Esophagus (tissue), 2 donors: ENCODE results near the gene TTLL6. TPM values are rescaled to one million over a fixed set of nuclear protein-coding genes. Genes with fewer than 3 reads are reported as not detected.

Experiments used
- H3K27ac ChIP-seq, 2 donors: one replicate each; pipeline ENCODE4 v1.5.1; 2013; ENCODE audit warnings: low read depth in 2 of 2, mild to moderate bottlenecking in 2 of 2, inconsistent platforms in 1 of 2, low read length in 1 of 2, moderate library complexity in 1 of 2
- H3K27me3 ChIP-seq, 2 donors: one replicate each; pipeline ENCODE4 v1.6.1; 2013; ENCODE audit warnings: low read length in 2 of 2, control low read depth in 1 of 2, mild to moderate bottlenecking in 1 of 2; ENCODE audit not compliant: insufficient read depth in 2 of 2, control insufficient read depth in 1 of 2
- H3K36me3 ChIP-seq, 2 donors: one replicate each; pipeline ENCODE4 v1.6.1; 2013; ENCODE audit warnings: low read length in 1 of 2; ENCODE audit not compliant: control insufficient read depth in 2 of 2, insufficient read depth in 2 of 2
- H3K4me1 ChIP-seq, 2 donors: one replicate each; pipeline ENCODE4 v1.6.1; 2013; ENCODE audit warnings: low read length in 1 of 2; ENCODE audit not compliant: control insufficient read depth in 2 of 2, insufficient read depth in 2 of 2
- H3K4me3 ChIP-seq, 2 donors: one replicate each; pipeline ENCODE4 v1.5.1; 2013; ENCODE audit warnings: low read length in 2 of 2, mild to moderate bottlenecking in 2 of 2, low read depth in 1 of 2, moderate library complexity in 1 of 2
- H3K9me3 ChIP-seq, 2 donors: one replicate each; pipeline ENCODE4 v1.6.1; 2013; ENCODE audit warnings: mild to moderate bottlenecking in 2 of 2, low read depth in 1 of 2, low read length in 1 of 2, moderate library complexity in 1 of 2; ENCODE audit not compliant: control insufficient read depth in 2 of 2, insufficient read depth in 1 of 2
- WGBS, 2 donors: extraction: QIAGEN DNeasy Blood & Tissue Kit; methylation state at CpG; one replicate each; pipeline ENCODE4 v1.1.7; 2013; 5-methylcytosine and 5-hydroxymethylcytosine counted together
- polyA plus RNA-seq, 2 donors: library from polyadenylated mRNA; stranded (reverse); fragments of 200-250 nt; gene quantifications; one replicate each; pipeline ENCODE4 v1.2.3, GENCODE V29; 2013
- donor health status: healthy with polysubstance abuse.
- donor health status: Bipolar disorder and iron deficiency.

The TTLL6 gene
- polyA plus RNA-seq, 2 donors, result 0.02 to 0.05 TPM

- Histone ChIP-seq H3K4me1 (peaks cover 0 to 7% of the 10 kb centered on the region in 2 donors), H3K27ac (no peak overlapping the region), H3K4me3 (no peak overlapping the region), H3K36me3 (no peaks in the 10 kb centered on the region), H3K9me3 (peaks cover 0 to 8% of the 10 kb centered on the region in 2 donors), H3K27me3 (peaks cover 10 to 62% of the 10 kb centered on the region in 2 donors)
- WGBS, 2 donors, result 16 to 20% methylated on average over 22 of the region's 22 CpGs
These were observed 63.1 kb downstream of the TTLL6 start for GRCh38 chr17:48753794-48754499.

GRCh38 chr17:48752399-48753288 is 64.4 kb downstream of the TTLL6 start:
- H3K27me3 ChIP-seq, result peaks cover 10 to 65% of the 10 kb centered on the region in 2 donors
- WGBS, 2 donors, result 5 to 7% methylated on average over 42 to 43 of the region's 43 CpGs
- peaks cover 0 to 7% of the 10 kb centered on the region in 2 donors for H3K4me1 ChIP-seq
- H3K4me3 ChIP-seq, result no peak overlapping the region
- no peaks in the 10 kb centered on the region for H3K36me3 ChIP-seq
- no peak overlapping the region for H3K27ac ChIP-seq
- H3K9me3 ChIP-seq, result peaks cover 0 to 8% of the 10 kb centered on the region in 2 donors

- WGBS, 2 donors, result 10% methylated on average over 13 of the region's 13 CpGs
These were observed 65.2 kb downstream of the TTLL6 start for GRCh38 chr17:48751733-48752398.

GRCh38 chr17:48751172-48751571 is 65.9 kb downstream of the TTLL6 start:
- H3K4me1 ChIP-seq, result peaks cover 0 to 7% of the 10 kb centered on the region in 2 donors
- no peaks in the 10 kb centered on the region for H3K36me3 ChIP-seq
- H3K27ac ChIP-seq, result no peak overlapping the region
- H3K4me3 ChIP-seq, result no peak overlapping the region
- peaks cover 0 to 8% of the 10 kb centered on the region in 2 donors for H3K9me3 ChIP-seq
- WGBS, 2 donors, result 2 to 5% methylated on average over 3 of the region's 3 CpGs
- H3K27me3 ChIP-seq, result peaks cover 4 to 72% of the 10 kb centered on the region in 2 donors

More at GRCh38 chr17:48751733-48752398, 65.2 kb downstream of the TTLL6 start:
- no peaks in the 10 kb centered on the region for H3K36me3 ChIP-seq
- no peak overlapping the region for H3K4me3 ChIP-seq
- H3K4me1 ChIP-seq, result peaks cover 0 to 7% of the 10 kb centered on the region in 2 donors
- peaks cover 9 to 67% of the 10 kb centered on the region in 2 donors for H3K27me3 ChIP-seq
- H3K9me3 ChIP-seq, result peaks cover 0 to 8% of the 10 kb centered on the region in 2 donors
- H3K27ac ChIP-seq, result no peak overlapping the region

- 9 to 15% methylated on average over 32 of the region's 32 CpGs for WGBS, 2 donors
- peaks cover 0 to 7% of the 10 kb centered on the region in 2 donors for H3K4me1 ChIP-seq
- peaks cover 7 to 66% of the 10 kb centered on the region in 2 donors for H3K27me3 ChIP-seq
- peaks cover 0 to 8% of the 10 kb centered on the region in 2 donors for H3K9me3 ChIP-seq
- no peaks in the 10 kb centered on the region for H3K36me3 ChIP-seq
- no peak overlapping the region for H3K4me3 ChIP-seq
- no peak overlapping the region for H3K27ac ChIP-seq
These were observed 67.1 kb downstream of the TTLL6 start for GRCh38 chr17:48749621-48750553.

GRCh38 chr17:48748718-48749566 is 68.1 kb downstream of the TTLL6 start:
- H3K27ac ChIP-seq, result no peak overlapping the region
- peaks cover 0 to 7% of the 10 kb centered on the region in 2 donors for H3K9me3 ChIP-seq
- H3K4me1 ChIP-seq, result no peaks in the 10 kb centered on the region
- peaks cover 13 to 62% of the 10 kb centered on the region in 2 donors for H3K27me3 ChIP-seq
- 31% methylated on average over 16 of the region's 16 CpGs for WGBS, 2 donors
- no peak overlapping the region for H3K4me3 ChIP-seq
- H3K36me3 ChIP-seq, result no peaks in the 10 kb centered on the region

- Histone ChIP-seq H3K36me3 (no peaks in the 10 kb centered on the region), H3K4me1 (no peaks in the 10 kb centered on the region), H3K9me3 (peaks cover 0 to 5% of the 10 kb centered on the region in 2 donors), H3K4me3 (no peak overlapping the region), H3K27ac (no peak overlapping the region), H3K27me3 (peaks cover 13 to 56% of the 10 kb centered on the region in 2 donors)
- WGBS, 2 donors, result 12 to 15% methylated on average over 52 to 53 of the region's 53 CpGs
These were observed 69.3 kb downstream of the TTLL6 start for GRCh38 chr17:48747445-48748363.
